Gastroesophageal sphincter (tissue), 4 donors: Measurements from ENCODE around the gene SH2D5. TPM values are rescaled to one million over a fixed set of nuclear protein-coding genes. Genes with fewer than 3 reads are reported as not detected.

Experiments used
- ATAC-seq: fragments of 150-250 bp; one replicate; pipeline ENCODE4 v1.9.1; 2016; ENCODE audit warnings: mild to moderate bottlenecking, moderate library complexity
- H3K27ac ChIP-seq, 4 donors: fragments of 200-600 bp; sonication (generic) in 3 of 4; 1 replicate in 3 of 4; 2 replicates in 1 of 4; pipeline ENCODE4 v1.5.1; 2016 to 2019
- H3K27me3 ChIP-seq: fragments of 200-600 bp; sonication (generic); one replicate; pipeline ENCODE4 v1.5.1; 2019
- H3K36me3 ChIP-seq, 2 donors: fragments of 200-600 bp; sonication (generic); one replicate each; pipeline ENCODE4 v1.5.1; 2019; ENCODE audit warnings: control low read depth in 1 of 2
- H3K4me1 ChIP-seq, 3 donors: fragments of 200-600 bp; sonication (generic); 1 replicate in 2 of 3; 2 replicates in 1 of 3; pipeline ENCODE4 v1.5.1; 2016 to 2019; ENCODE audit warnings: control low read depth in 2 of 3
- H3K4me3 ChIP-seq, 2 donors: fragments of 200-600 bp; sonication (generic); one replicate each; pipeline ENCODE4 v1.5.1; 2019; ENCODE audit warnings: mild to moderate bottlenecking in 1 of 2, moderate library complexity in 1 of 2
- H3K9me3 ChIP-seq, 3 donors: fragments of 200-600 bp; sonication (generic); one replicate each; pipeline ENCODE4 v1.5.1; 2017 to 2019; ENCODE audit warnings: control low read depth in 2 of 3
- EP300 ChIP-seq: sonication (generic); formaldehyde crosslinking; IDR thresholded peaks from one replicate; pipeline ENCODE4 v1.6.1; 2017; ENCODE audit warnings: antibody characterized with exemption, mild to moderate bottlenecking
- POLR2A ChIP-seq, 2 donors: fragments of 450-650 bp; IDR thresholded peaks; one replicate each; pipeline ENCODE4 v1.6.1; 2017; ENCODE audit warnings: antibody characterized with exemption in 2 of 2, mild to moderate bottlenecking in 2 of 2, moderate library complexity in 1 of 2
- POLR2AphosphoS5 ChIP-seq: sonication (generic); formaldehyde crosslinking; IDR thresholded peaks from one replicate; pipeline ENCODE4 v1.6.1; 2017; ENCODE audit warnings: antibody characterized with exemption
- WGBS, 2 donors: methylation state at CpG; one replicate each; pipeline ENCODE4 v1.1.5; 2018; ENCODE audit warnings: low coverage in 1 of 2; 5-methylcytosine and 5-hydroxymethylcytosine counted together
- total RNA-seq, 4 donors: library from RNA; depleted of rRNA; stranded (reverse); fragments of >200 nt; gene quantifications; one replicate each; pipeline ENCODE4 v1.1.0, GENCODE V29; 2016
- TF ChIP-seq, protein P1 (sequence below), 4 experiments: fragments of 200-600 bp in 2 of 4; fragments of 450-650 bp in 2 of 4; sonication (generic) in 1 of 4; IDR thresholded peaks; one replicate each; pipeline ENCODE4 v1.5.1; 2017 to 2019; ENCODE audit warnings: antibody characterized with exemption in 4 of 4, mild to moderate bottlenecking in 2 of 4, moderate library complexity in 2 of 4

Gene SH2D5
- total RNA-seq, 4 donors from 2014 or later, result 0.47 to 6.9 (median 1.1) TPM

DNA sequence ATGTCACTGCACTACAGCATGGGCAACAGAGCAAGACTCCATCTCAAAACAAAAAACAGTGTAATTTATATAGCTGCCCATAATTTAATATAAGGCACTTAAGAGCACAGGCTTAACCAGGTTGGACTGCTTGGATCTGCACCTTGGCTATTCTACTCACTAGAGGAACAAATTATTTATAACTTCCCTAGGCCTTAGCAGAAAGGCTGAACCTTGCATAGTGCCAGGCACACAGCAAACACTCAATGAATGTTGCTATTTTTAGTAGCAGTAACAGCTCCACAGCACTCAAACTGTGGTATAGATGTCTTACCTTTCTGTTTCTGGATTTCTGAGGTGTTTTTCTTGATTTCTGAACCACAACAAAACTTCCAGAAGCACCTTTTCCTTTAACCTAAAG, 34.8 kb upstream of the SH2D5 start:
- Histone ChIP-seq H3K27me3 (no peaks in the 10 kb centered on the region), H3K9me3 (no peaks in the 10 kb centered on the region), H3K27ac (peak overlapping the region in 1 of 4 donors; percentile 12), H3K4me3 (no peak overlapping the region), H3K4me1 (peaks cover 0 to 14% (median 0%) of the 10 kb centered on the region in 3 donors), H3K36me3 (peaks cover 9 to 100% of the 10 kb centered on the region in 2 donors)
- TF ChIP-seq POLR2A (IDR thresholded peaks at IDR 0.05), result no peak
- TF ChIP-seq EP300, result no peak
- TF ChIP-seq, protein P1, sequence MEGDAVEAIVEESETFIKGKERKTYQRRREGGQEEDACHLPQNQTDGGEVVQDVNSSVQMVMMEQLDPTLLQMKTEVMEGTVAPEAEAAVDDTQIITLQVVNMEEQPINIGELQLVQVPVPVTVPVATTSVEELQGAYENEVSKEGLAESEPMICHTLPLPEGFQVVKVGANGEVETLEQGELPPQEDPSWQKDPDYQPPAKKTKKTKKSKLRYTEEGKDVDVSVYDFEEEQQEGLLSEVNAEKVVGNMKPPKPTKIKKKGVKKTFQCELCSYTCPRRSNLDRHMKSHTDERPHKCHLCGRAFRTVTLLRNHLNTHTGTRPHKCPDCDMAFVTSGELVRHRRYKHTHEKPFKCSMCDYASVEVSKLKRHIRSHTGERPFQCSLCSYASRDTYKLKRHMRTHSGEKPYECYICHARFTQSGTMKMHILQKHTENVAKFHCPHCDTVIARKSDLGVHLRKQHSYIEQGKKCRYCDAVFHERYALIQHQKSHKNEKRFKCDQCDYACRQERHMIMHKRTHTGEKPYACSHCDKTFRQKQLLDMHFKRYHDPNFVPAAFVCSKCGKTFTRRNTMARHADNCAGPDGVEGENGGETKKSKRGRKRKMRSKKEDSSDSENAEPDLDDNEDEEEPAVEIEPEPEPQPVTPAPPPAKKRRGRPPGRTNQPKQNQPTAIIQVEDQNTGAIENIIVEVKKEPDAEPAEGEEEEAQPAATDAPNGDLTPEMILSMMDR (IDR thresholded peaks at IDR 0.05), result no peak
- TF ChIP-seq POLR2AphosphoS5, result no peak
- ATAC-seq, result no peak

DNA sequence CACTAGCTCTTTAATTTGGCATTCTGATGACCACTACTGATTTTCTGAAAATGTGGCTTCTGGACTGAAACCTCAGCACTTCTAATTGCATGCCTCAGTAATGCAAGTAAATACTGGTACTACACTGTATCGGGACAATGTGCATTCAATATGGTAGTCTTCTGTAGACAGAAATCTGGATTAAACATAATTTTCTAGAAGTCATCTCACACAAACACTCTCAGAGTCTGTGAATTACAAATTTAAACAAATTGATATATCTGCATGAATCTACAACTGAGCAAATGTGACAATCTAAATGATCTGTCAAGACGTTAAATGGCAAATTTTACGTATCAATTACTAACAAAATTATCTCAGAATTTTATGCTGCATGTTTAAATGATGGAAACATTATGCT, 30.9 kb upstream of the SH2D5 start:
- whole genome bisulfite sequencing, 2 donors, result 79 to 87% methylated on average over 3 of the region's 3 CpGs
- no peak for ATAC-seq
- H3K36me3 ChIP-seq, result peaks cover 9 to 100% of the 10 kb centered on the region in 2 donors

DNA sequence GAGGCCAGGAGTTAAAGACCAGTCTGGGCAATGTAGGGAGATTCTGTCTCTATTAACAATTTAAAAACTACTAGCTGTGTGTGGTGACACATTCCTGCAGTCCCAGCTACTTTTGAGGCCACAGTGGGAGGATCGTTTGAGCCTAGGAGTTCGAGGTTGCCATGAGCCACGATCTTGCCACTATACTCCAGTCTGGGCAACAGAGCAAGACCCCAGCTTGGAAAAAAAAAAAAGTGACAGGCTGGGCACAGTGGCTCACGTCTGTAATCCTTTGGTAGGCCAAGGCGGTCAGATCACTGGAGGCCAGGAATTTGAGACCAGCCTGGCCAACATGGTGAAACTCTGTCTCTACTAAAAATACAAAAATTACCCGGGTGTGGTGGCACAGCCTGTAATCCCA, 27.8 kb upstream of the SH2D5 start:
- Histone ChIP-seq H3K4me3 (no peak overlapping the region), H3K27ac (no peak overlapping the region), H3K9me3 (no peaks in the 10 kb centered on the region), H3K4me1 (no peaks in the 10 kb centered on the region), H3K36me3 (peaks cover 9 to 100% of the 10 kb centered on the region in 2 donors), H3K27me3 (no peaks in the 10 kb centered on the region)
- 93 to 100% methylated on average over 1 to 2 of the region's 6 CpGs for WGBS, 2 donors
- TF ChIP-seq POLR2AphosphoS5 (no peak), POLR2A (IDR thresholded peaks at IDR 0.05) (no peak), EP300 (no peak)
- TF ChIP-seq, protein P1 (IDR thresholded peaks at IDR 0.05), result no peak
- no peak for ATAC-seq

More for the DNA sequence above, 30.9 kb upstream of the SH2D5 start:
- no peaks in the 10 kb centered on the region for H3K27me3 ChIP-seq
- TF ChIP-seq POLR2AphosphoS5 (no peak), EP300 (no peak), POLR2A (IDR thresholded peaks at IDR 0.05) (no peak)
- TF ChIP-seq, protein P1 (IDR thresholded peaks at IDR 0.05), result no peak
- peaks cover 0 to 14% (median 0%) of the 10 kb centered on the region in 3 donors for H3K4me1 ChIP-seq
- H3K9me3 ChIP-seq, result no peaks in the 10 kb centered on the region
- H3K4me3 ChIP-seq, result no peak overlapping the region
- H3K27ac ChIP-seq, result no peak overlapping the region

DNA sequence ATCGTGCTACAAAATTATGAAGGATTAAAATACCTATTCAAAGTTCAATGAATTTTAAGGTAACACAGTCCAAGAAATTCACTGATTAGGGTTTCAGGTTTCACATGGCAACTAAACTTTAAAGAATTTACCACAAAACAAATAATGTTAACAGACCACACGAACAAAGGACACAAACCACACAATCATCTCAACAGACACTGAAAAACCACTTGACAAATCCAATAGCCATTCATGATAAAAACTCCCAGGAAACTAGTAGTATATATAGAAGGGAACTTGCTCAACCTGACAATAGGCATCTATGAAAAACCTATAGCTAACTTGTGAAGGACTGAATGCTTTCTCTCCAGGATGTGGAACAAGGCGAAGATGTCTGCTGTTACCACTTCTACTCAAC, 21.1 kb upstream of the SH2D5 start:
- Histone ChIP-seq H3K9me3 (no peaks in the 10 kb centered on the region), H3K27me3 (no peaks in the 10 kb centered on the region), H3K4me3 (no peak overlapping the region), H3K4me1 (no peaks in the 10 kb centered on the region), H3K36me3 (peaks cover 0 to 97% of the 10 kb centered on the region in 2 donors), H3K27ac (no peak overlapping the region)
- no peak for ATAC-seq
- TF ChIP-seq EP300, result no peak
- no peak for TF ChIP-seq POLR2AphosphoS5
- TF ChIP-seq, protein P1 (IDR thresholded peaks at IDR 0.05), result no peak
- no peak for TF ChIP-seq POLR2A (IDR thresholded peaks at IDR 0.05)
- WGBS, 2 donors, result 86 to 94% methylated on average over 3 of the region's 3 CpGs

DNA sequence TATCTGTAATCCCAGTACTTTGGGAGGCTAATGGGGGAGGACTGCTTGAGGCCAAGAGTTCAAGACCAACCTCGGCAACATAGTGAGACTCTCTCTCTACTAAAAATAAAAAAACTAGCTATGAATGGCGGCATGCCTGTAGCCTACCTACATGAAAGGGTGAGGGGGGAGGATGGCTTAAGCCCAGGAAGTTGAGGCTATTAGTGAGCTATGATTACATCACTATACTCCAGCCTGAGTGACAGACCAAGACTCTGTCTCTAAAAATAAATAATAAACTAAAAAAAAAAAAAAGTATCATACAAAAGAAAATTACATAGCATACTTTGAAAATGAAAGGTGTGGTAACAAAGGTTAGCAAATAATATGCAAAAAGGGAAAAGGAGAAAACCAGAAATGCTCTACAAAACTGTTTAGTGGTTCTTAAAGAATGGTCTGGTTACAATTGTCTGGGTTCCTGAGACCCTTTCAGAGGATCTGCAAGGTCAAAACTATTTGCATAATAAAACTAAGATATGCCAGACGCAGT, 19.0 kb upstream of the SH2D5 start:
- H3K36me3 ChIP-seq, result peaks cover 0 to 97% of the 10 kb centered on the region in 2 donors
- 52 to 69% methylated on average over 2 to 3 of the region's 3 CpGs for WGBS, 2 donors
- no peak for ATAC-seq

More for the DNA sequence above, 19.0 kb upstream of the SH2D5 start:
- Histone ChIP-seq H3K4me3 (no peak overlapping the region), H3K27me3 (no peaks in the 10 kb centered on the region), H3K4me1 (no peaks in the 10 kb centered on the region), H3K27ac (no peak overlapping the region), H3K9me3 (no peaks in the 10 kb centered on the region)
- no peak for TF ChIP-seq POLR2AphosphoS5
- TF ChIP-seq POLR2A (IDR thresholded peaks at IDR 0.05), result no peak
- no peak for TF ChIP-seq EP300
- TF ChIP-seq, protein P1 (IDR thresholded peaks at IDR 0.05), result no peak
